GM23338 (cell line): ENCODE results near the gene TEX13B. TPM values are rescaled to one million over a fixed set of nuclear protein-coding genes. Genes with fewer than 3 reads are reported as not detected.

ENCODE experiments used
- ATAC-seq: fragments of 200-7000 bp; cut with Tn5 transposase; 3 replicates; pipeline ENCODE4 v1.9.1; 2020
- DNase-seq: peaks from one replicate; pipeline ENCODE4 v3.0.0-alpha.2; 2015; ENCODE audit warnings: low spot score
- H2AFZ ChIP-seq: fragments of 200-600 bp; sonication (generic); 2 replicates; pipeline ENCODE4 v1.8.0; 2016; ENCODE audit warnings: antibody characterized with exemption, mild to moderate bottlenecking, moderate library complexity
- H3F3A ChIP-seq: fragments of 200-600 bp; sonication (generic); replicated peaks from 2 replicates; pipeline ENCODE4 v1.8.0; 2017; ENCODE audit warnings: antibody characterized with exemption, mixed run types, low read depth
- H3K27ac ChIP-seq: fragments of 200-600 bp; sonication (generic); 2 replicates; pipeline ENCODE4 v1.6.1; 2016; ENCODE audit warnings: low read depth
- H3K27me3 ChIP-seq: fragments of 200-600 bp; sonication (generic); 2 replicates; pipeline ENCODE4 v1.8.0; 2016; ENCODE audit warnings: mild to moderate bottlenecking, mixed run types, moderate library complexity; ENCODE audit not compliant: insufficient read depth
- H3K36me3 ChIP-seq: fragments of 200-600 bp; sonication (generic); 2 replicates; pipeline ENCODE4 v1.8.0; 2016; ENCODE audit warnings: mild to moderate bottlenecking; ENCODE audit not compliant: insufficient read depth
- H3K4me1 ChIP-seq: fragments of 200-600 bp; sonication (generic); 2 replicates; pipeline ENCODE4 v1.8.0; 2016; ENCODE audit warnings: mild to moderate bottlenecking, moderate library complexity; ENCODE audit not compliant: insufficient read depth
- H3K4me2 ChIP-seq: fragments of 200-600 bp; sonication (generic); 2 replicates; pipeline ENCODE4 v1.7.1; 2017; ENCODE audit warnings: mixed run types
- H3K4me3 ChIP-seq: fragments of 200-600 bp; sonication (generic); 2 replicates; pipeline ENCODE4 v1.6.1; 2016; ENCODE audit warnings: mixed run types
- H3K79me2 ChIP-seq: fragments of 200-600 bp; sonication (generic); replicated peaks from 2 replicates; pipeline ENCODE4 v1.8.0; 2017; ENCODE audit warnings: mild to moderate bottlenecking; ENCODE audit not compliant: insufficient read depth
- H3K9me2 ChIP-seq: fragments of 200-600 bp; sonication (generic); 2 replicates; pipeline ENCODE4 v1.8.0; 2017; ENCODE audit not compliant: insufficient read depth
- H4K20me1 ChIP-seq: fragments of 200-600 bp; sonication (generic); replicated peaks from 2 replicates; pipeline ENCODE4 v1.8.0; 2017; ENCODE audit warnings: mild to moderate bottlenecking; ENCODE audit not compliant: insufficient read depth
- H3K27ac Mint-ChIP-seq: 2 replicates; pipeline ENCODE4 v1.8.0; 2020; ENCODE audit warnings: inconsistent platforms, mild to moderate bottlenecking, moderate library complexity, mixed read lengths
- H3K27me3 Mint-ChIP-seq: 3 replicates; pipeline ENCODE4 v1.8.0; 2022; ENCODE audit warnings: low read depth, mild to moderate bottlenecking, moderate library complexity, mixed read lengths, inconsistent platforms; ENCODE audit not compliant: insufficient read depth, poor library complexity
- H3K36me3 Mint-ChIP-seq: 3 replicates; pipeline ENCODE4 v1.8.0; 2021; ENCODE audit warnings: low read depth, mild to moderate bottlenecking, inconsistent platforms, moderate library complexity, mixed read lengths
- H3K4me1 Mint-ChIP-seq: 3 replicates; pipeline ENCODE4 v1.8.0; 2020; ENCODE audit warnings: mild to moderate bottlenecking, inconsistent platforms, mixed read lengths
- H3K4me3 Mint-ChIP-seq: 3 replicates; pipeline ENCODE4 v1.8.0; 2021; ENCODE audit warnings: moderate library complexity, mild to moderate bottlenecking, inconsistent platforms, mixed read lengths
- H3K9me3 Mint-ChIP-seq: 3 replicates; pipeline ENCODE4 v1.8.0; 2020; ENCODE audit warnings: moderate library complexity, mild to moderate bottlenecking, inconsistent platforms, mixed read lengths
- EZH2phosphoT487 ChIP-seq: fragments of 200-600 bp; sonication (generic); IDR thresholded peaks from one replicate; pipeline ENCODE4 v1.8.1; 2018; ENCODE audit warnings: antibody characterized with exemption; ENCODE audit not compliant: unreplicated experiment
- POLR2AphosphoS5 ChIP-seq: IDR thresholded peaks from 2 replicates; pipeline ENCODE4 v1.6.1; 2016; ENCODE audit warnings: antibody characterized with exemption, low read depth
- ZNF331 ChIP-seq: fragments of 250-450 bp; sonication (Bioruptor Pico); IDR thresholded peaks from 2 replicates; pipeline ENCODE4 v1.5.0; 2020; ENCODE audit warnings: low read depth, mild to moderate bottlenecking, moderate library complexity
- polyA plus RNA-seq: library from polyadenylated mRNA; unstranded; fragments of >200 nt; fragmentation: Nextera tagmentation; extraction: Ambion mirVana; gene quantifications from 2 replicates; pipeline ENCODE4 v1.2.1, GENCODE V29; 2016
- total RNA-seq: library from RNA; depleted of rRNA; stranded (reverse); fragments of >200 nt; shearing (Covaris generic); gene quantifications from 2 replicates; pipeline ENCODE4 v1.2.3, GENCODE V29; 2014
- TF ChIP-seq, protein P1 (sequence below): IDR thresholded peaks from one replicate; pipeline ENCODE4 v1.6.1; 2018; ENCODE audit warnings: antibody characterized with exemption; ENCODE audit not compliant: unreplicated experiment
- TF ChIP-seq, protein P2 (sequence below), 2 experiments: fragments of 200-600 bp in 1 of 2; sonication (generic) in 1 of 2; conservative IDR thresholded peaks; 2 replicates each; pipeline versions ENCODE4 v1.5.1 to v1.6.1; 2016 to 2017; ENCODE audit warnings: antibody characterized with exemption in 2 of 2, low read depth in 2 of 2, mild to moderate bottlenecking in 2 of 2, moderate library complexity in 1 of 2
- TF ChIP-seq, protein P3 (sequence below): fragments of 250-450 bp; sonication (Bioruptor Pico); IDR thresholded peaks from 2 replicates; pipeline ENCODE4 v1.5.0; 2020; ENCODE audit warnings: mild to moderate bottlenecking, moderate library complexity

TEX13B gene
- total and polyA plus RNA-seq, 2 experiments from 2014 or later, result 0.16 TPM; not detected in 1

DNA sequence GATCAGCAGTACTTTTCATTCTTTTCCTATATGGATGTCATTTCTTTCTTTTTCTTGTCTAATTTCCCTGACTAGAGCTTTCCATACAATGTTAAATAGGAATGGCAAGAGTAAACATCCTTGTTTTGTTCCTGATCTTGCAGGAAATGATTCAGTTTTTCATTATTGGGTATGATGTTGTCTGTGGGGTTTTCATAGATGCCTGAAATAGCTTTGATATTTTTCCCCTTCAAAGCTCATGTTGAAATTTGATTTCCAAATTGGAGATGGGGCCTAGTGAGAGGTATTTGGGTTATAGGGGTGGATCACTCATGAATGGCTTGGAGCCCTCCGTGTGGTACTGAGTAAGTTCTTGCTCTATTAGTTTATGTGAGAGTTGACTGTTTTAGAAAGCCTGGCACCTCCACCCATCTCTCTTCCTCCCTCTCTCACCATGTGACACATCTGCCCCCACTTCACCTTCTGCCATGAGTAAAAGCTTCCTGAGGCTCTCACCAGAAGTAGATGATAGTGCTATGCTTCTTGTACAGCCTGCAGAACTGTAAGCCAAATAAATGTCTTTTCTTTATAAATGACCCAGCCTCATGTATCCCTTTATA, 40.4 kb upstream of the TEX13B start:
- Histone ChIP-seq H4K20me1 (no peaks in the 10 kb centered on the region), H3F3A (no peaks in the 10 kb centered on the region), H3K4me1 (no peaks in the 10 kb centered on the region; the same call in 1 of the 2 replicates), H3K36me3 (no peaks in the 10 kb centered on the region), H2AFZ (no peak overlapping the region), H3K27me3 (no peaks in the 10 kb centered on the region), H3K27ac (no peak overlapping the region), H3K9me2 (no peaks in the 10 kb centered on the region), H3K4me2 (no peak overlapping the region), H3K4me3 (no peak overlapping the region), H3K79me2 (no peaks in the 10 kb centered on the region)
- DNase-seq (no peak), ATAC-seq (no peak)
- no peaks in the 10 kb centered on the region for H3K9me3 Mint-ChIP-seq
- TF ChIP-seq POLR2AphosphoS5 (no peak), ZNF331 (CRISPR knock-in tag) (no peak)
- TF ChIP-seq, protein P1, sequence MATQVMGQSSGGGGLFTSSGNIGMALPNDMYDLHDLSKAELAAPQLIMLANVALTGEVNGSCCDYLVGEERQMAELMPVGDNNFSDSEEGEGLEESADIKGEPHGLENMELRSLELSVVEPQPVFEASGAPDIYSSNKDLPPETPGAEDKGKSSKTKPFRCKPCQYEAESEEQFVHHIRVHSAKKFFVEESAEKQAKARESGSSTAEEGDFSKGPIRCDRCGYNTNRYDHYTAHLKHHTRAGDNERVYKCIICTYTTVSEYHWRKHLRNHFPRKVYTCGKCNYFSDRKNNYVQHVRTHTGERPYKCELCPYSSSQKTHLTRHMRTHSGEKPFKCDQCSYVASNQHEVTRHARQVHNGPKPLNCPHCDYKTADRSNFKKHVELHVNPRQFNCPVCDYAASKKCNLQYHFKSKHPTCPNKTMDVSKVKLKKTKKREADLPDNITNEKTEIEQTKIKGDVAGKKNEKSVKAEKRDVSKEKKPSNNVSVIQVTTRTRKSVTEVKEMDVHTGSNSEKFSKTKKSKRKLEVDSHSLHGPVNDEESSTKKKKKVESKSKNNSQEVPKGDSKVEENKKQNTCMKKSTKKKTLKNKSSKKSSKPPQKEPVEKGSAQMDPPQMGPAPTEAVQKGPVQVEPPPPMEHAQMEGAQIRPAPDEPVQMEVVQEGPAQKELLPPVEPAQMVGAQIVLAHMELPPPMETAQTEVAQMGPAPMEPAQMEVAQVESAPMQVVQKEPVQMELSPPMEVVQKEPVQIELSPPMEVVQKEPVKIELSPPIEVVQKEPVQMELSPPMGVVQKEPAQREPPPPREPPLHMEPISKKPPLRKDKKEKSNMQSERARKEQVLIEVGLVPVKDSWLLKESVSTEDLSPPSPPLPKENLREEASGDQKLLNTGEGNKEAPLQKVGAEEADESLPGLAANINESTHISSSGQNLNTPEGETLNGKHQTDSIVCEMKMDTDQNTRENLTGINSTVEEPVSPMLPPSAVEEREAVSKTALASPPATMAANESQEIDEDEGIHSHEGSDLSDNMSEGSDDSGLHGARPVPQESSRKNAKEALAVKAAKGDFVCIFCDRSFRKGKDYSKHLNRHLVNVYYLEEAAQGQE, result no peak
- H3K4me1 Mint-ChIP-seq, result peaks cover 8% of the 10 kb centered on the region; the same call in 2 of the 3 replicates
- no peak overlapping the region for H3K4me3 Mint-ChIP-seq
- H3K27ac Mint-ChIP-seq, result no peak overlapping the region
- H3K36me3 Mint-ChIP-seq, result no peaks in the 10 kb centered on the region
- H3K27me3 Mint-ChIP-seq, result peaks cover 3% of the 10 kb centered on the region

DNA sequence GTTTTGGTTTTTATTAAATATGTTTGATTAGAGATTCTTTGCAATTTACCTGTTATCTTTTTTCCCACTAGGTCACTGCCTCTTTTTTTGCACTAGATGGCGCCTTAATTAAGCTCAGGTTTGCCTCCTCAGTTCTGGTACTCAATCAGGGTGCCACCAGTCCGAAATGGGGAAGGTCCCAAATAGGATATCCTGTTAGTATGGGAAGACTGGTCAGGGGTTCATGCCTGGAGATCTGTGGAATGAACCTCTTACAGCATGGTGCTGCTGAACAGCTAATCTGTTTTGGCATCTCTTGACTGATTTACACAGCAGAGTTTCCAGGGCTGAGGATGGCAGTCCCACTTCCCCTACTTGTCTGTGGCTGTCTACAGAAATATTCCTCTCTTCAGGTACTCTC, 38.5 kb upstream of the TEX13B start:
- no peaks in the 10 kb centered on the region for H3F3A ChIP-seq
- no peaks in the 10 kb centered on the region for H3K79me2 ChIP-seq
- no peaks in the 10 kb centered on the region for H3K9me2 ChIP-seq
- H3K27me3 ChIP-seq, result no peaks in the 10 kb centered on the region
- no peaks in the 10 kb centered on the region for H4K20me1 ChIP-seq
- no peak overlapping the region for H3K4me3 Mint-ChIP-seq
- ATAC-seq (no peak), DNase-seq (peak; percentile 50)
- H3K4me2 ChIP-seq, result no peak overlapping the region
- H3K36me3 ChIP-seq, result no peaks in the 10 kb centered on the region
- H3K27me3 Mint-ChIP-seq, result peaks cover 3% of the 10 kb centered on the region
- no peaks in the 10 kb centered on the region for H3K36me3 Mint-ChIP-seq
- H3K27ac ChIP-seq, result no peak overlapping the region
- H3K4me1 ChIP-seq, result no peaks in the 10 kb centered on the region
- H3K27ac Mint-ChIP-seq, result no peak overlapping the region
- H3K9me3 Mint-ChIP-seq, result no peaks in the 10 kb centered on the region; the same call in 2 of the 3 replicates
- no peak overlapping the region for H3K4me3 ChIP-seq
- H3K4me1 Mint-ChIP-seq, result peaks cover under 1% of the 10 kb centered on the region; the same call in 1 of the 3 replicates
- TF ChIP-seq, protein P2, sequence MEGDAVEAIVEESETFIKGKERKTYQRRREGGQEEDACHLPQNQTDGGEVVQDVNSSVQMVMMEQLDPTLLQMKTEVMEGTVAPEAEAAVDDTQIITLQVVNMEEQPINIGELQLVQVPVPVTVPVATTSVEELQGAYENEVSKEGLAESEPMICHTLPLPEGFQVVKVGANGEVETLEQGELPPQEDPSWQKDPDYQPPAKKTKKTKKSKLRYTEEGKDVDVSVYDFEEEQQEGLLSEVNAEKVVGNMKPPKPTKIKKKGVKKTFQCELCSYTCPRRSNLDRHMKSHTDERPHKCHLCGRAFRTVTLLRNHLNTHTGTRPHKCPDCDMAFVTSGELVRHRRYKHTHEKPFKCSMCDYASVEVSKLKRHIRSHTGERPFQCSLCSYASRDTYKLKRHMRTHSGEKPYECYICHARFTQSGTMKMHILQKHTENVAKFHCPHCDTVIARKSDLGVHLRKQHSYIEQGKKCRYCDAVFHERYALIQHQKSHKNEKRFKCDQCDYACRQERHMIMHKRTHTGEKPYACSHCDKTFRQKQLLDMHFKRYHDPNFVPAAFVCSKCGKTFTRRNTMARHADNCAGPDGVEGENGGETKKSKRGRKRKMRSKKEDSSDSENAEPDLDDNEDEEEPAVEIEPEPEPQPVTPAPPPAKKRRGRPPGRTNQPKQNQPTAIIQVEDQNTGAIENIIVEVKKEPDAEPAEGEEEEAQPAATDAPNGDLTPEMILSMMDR (conservative IDR thresholded peaks at IDR 0.05; ENCODE audit: low read depth in 2 of 2), result peak; percentile 54 to 63
- TF ChIP-seq, protein P3, sequence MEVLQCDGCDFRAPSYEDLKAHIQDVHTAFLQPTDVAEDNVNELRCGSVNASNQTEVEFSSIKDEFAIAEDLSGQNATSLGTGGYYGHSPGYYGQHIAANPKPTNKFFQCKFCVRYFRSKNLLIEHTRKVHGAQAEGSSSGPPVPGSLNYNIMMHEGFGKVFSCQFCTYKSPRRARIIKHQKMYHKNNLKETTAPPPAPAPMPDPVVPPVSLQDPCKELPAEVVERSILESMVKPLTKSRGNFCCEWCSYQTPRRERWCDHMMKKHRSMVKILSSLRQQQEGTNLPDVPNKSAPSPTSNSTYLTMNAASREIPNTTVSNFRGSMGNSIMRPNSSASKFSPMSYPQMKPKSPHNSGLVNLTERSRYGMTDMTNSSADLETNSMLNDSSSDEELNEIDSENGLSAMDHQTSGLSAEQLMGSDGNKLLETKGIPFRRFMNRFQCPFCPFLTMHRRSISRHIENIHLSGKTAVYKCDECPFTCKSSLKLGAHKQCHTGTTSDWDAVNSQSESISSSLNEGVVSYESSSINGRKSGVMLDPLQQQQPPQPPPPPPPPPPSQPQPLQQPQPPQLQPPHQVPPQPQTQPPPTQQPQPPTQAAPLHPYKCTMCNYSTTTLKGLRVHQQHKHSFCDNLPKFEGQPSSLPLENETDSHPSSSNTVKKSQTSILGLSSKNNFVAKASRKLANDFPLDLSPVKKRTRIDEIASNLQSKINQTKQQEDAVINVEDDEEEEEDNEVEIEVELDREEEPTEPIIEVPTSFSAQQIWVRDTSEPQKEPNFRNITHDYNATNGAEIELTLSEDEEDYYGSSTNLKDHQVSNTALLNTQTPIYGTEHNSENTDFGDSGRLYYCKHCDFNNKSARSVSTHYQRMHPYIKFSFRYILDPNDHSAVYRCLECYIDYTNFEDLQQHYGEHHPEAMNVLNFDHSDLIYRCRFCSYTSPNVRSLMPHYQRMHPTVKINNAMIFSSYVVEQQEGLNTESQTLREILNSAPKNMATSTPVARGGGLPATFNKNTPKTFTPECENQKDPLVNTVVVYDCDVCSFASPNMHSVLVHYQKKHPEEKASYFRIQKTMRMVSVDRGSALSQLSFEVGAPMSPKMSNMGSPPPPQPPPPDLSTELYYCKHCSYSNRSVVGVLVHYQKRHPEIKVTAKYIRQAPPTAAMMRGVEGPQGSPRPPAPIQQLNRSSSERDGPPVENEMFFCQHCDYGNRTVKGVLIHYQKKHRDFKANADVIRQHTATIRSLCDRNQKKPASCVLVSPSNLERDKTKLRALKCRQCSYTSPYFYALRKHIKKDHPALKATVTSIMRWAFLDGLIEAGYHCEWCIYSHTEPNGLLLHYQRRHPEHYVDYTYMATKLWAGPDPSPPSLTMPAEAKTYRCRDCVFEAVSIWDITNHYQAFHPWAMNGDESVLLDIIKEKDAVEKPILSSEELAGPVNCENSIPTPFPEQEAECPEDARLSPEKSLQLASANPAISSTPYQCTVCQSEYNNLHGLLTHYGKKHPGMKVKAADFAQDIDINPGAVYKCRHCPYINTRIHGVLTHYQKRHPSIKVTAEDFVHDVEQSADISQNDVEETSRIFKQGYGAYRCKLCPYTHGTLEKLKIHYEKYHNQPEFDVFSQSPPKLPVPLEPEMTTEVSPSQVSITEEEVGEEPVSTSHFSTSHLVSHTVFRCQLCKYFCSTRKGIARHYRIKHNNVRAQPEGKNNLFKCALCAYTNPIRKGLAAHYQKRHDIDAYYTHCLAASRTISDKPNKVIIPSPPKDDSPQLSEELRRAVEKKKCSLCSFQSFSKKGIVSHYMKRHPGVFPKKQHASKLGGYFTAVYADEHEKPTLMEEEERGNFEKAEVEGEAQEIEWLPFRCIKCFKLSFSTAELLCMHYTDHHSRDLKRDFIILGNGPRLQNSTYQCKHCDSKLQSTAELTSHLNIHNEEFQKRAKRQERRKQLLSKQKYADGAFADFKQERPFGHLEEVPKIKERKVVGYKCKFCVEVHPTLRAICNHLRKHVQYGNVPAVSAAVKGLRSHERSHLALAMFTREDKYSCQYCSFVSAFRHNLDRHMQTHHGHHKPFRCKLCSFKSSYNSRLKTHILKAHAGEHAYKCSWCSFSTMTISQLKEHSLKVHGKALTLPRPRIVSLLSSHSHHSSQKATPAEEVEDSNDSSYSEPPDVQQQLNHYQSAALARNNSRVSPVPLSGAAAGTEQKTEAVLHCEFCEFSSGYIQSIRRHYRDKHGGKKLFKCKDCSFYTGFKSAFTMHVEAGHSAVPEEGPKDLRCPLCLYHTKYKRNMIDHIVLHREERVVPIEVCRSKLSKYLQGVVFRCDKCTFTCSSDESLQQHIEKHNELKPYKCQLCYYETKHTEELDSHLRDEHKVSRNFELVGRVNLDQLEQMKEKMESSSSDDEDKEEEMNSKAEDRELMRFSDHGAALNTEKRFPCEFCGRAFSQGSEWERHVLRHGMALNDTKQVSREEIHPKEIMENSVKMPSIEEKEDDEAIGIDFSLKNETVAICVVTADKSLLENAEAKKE (CRISPR knock-in tag), result no peak
- TF ChIP-seq EZH2phosphoT487 (no peak), POLR2AphosphoS5 (no peak)
- H2AFZ ChIP-seq, result no peak overlapping the region
